Lower lobe of right lung (tissue), 2 donors: ENCODE data around the gene COA1. TPM values are rescaled to one million over a fixed set of nuclear protein-coding genes. Genes with fewer than 3 reads are reported as not detected.

Experiments used
- ATAC-seq, 2 donors: fragments of 200-7000 bp; cut with Tn5 transposase; one replicate each; pipeline ENCODE4 v1.9.1; 2020 to 2022; ENCODE audit warnings: mild to moderate bottlenecking in 2 of 2, moderate library complexity in 2 of 2
- DNase-seq: peaks from one replicate; pipeline ENCODE4 v3.0.0-alpha.2; 2020
- H3K27ac ChIP-seq: fragments of 200-600 bp; one replicate; pipeline ENCODE4 v1.8.0; 2022
- H3K27me3 ChIP-seq: fragments of 200-600 bp; one replicate; pipeline ENCODE4 v1.8.0; 2022; ENCODE audit warnings: low read depth
- H3K36me3 ChIP-seq: fragments of 200-600 bp; one replicate; pipeline ENCODE4 v1.8.0; 2022; ENCODE audit warnings: mild to moderate bottlenecking
- H3K4me1 ChIP-seq: fragments of 200-600 bp; one replicate; pipeline ENCODE4 v1.8.0; 2022
- H3K4me3 ChIP-seq: fragments of 200-600 bp; one replicate; pipeline ENCODE4 v1.8.0; 2022; ENCODE audit warnings: mild to moderate bottlenecking
- H3K9me3 ChIP-seq: fragments of 200-600 bp; one replicate; pipeline ENCODE4 v1.8.0; 2022
- intact Hi-C: fragments of 100-400 bp; cut with DNase I; formaldehyde crosslinking; loops from one replicate; pipeline ENCODE4 v1.11.0; 2022
- total RNA-seq: library from RNA; stranded (reverse); fragmentation: NEBNext Ultra II Directional; extraction: Animal tissue kit (Norgen Biotek cat#: 25700); gene quantifications from one replicate; pipeline ENCODE4 v1.2.1, GENCODE V29; 2021
- TF ChIP-seq, protein P1 (sequence below): fragments of 200-600 bp; IDR thresholded peaks from one replicate; pipeline ENCODE4 v1.8.0; 2022; ENCODE audit warnings: antibody characterized with exemption, mild to moderate bottlenecking
- donor health status: DM: no; HTN: yes; CAD: no; lungs with severe emphysema.

Gene COA1
- total RNA-seq, 1 donor from 2014 or later: 43.3 TPM

DNA sequence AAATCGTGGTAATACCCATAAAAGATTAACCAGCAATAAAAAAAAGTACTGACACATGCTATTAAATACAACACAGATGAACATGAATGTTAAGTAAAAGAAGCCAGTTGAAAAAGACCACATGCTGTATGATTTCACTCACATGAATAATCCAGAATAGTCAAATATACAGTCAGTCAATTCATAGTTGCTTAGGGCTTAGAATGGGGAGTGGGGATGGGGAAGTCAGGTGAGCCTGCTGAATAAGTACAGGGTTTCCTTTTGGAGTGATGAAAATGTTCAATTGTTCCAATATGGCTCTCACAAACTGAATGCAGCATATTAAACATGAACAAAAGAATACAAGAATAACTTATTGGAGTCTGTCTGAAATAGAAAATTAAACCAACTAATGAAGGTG is 1.8 kb downstream of the COA1 start:
- TF ChIP-seq, protein P1, sequence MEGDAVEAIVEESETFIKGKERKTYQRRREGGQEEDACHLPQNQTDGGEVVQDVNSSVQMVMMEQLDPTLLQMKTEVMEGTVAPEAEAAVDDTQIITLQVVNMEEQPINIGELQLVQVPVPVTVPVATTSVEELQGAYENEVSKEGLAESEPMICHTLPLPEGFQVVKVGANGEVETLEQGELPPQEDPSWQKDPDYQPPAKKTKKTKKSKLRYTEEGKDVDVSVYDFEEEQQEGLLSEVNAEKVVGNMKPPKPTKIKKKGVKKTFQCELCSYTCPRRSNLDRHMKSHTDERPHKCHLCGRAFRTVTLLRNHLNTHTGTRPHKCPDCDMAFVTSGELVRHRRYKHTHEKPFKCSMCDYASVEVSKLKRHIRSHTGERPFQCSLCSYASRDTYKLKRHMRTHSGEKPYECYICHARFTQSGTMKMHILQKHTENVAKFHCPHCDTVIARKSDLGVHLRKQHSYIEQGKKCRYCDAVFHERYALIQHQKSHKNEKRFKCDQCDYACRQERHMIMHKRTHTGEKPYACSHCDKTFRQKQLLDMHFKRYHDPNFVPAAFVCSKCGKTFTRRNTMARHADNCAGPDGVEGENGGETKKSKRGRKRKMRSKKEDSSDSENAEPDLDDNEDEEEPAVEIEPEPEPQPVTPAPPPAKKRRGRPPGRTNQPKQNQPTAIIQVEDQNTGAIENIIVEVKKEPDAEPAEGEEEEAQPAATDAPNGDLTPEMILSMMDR: no peak
- Histone ChIP-seq H3K27me3 (no peaks in the 10 kb centered on the region), H3K4me3 (no peak overlapping the region), H3K27ac (no peak overlapping the region), H3K4me1 (peaks cover 21% of the 10 kb centered on the region), H3K9me3 (no peaks in the 10 kb centered on the region), H3K36me3 (no peaks in the 10 kb centered on the region)
- intact Hi-C loops: no loop called here
- ATAC-seq: no peak
- DNase-seq: no peak

- ATAC-seq: no peak
- H3K4me1 ChIP-seq: peaks cover 21% of the 10 kb centered on the region
- no peak overlapping the region for H3K27ac ChIP-seq
- no peak overlapping the region for H3K4me3 ChIP-seq
- TF ChIP-seq, protein P1: no peak
- no peaks in the 10 kb centered on the region for H3K9me3 ChIP-seq
- H3K36me3 ChIP-seq: no peaks in the 10 kb centered on the region
- no peak for DNase-seq
- H3K27me3 ChIP-seq: no peaks in the 10 kb centered on the region
- intact Hi-C loops: no loop called here
Observed at GRCh38 chr7:43727003-43727402, 2.3 kb downstream of the COA1 start.

DNA sequence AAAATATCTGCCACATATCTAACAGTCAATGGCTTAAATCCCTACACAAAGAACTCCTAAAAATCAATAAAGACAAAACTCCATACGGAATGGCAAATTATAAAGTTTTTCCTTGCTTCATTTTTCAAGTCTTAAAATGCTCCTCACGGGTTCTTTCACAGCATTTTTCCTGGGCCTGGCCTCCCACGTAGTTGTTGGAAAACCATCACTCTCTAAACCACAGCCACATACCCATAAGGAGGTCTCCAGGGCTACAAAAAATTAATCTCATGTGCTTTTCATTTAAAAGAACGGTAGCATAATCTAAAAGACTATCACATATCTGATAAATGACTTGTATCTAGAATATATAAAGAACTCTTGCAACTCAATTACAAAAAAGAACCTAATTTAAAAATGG is 2.9 kb downstream of the COA1 start:
- DNase-seq (no peak), ATAC-seq (no peak)
- no peak overlapping the region for H3K4me3 ChIP-seq
- H3K9me3 ChIP-seq: no peaks in the 10 kb centered on the region
- no peaks in the 10 kb centered on the region for H3K36me3 ChIP-seq
- TF ChIP-seq, protein P1: no peak
- no peak overlapping the region for H3K27ac ChIP-seq
- H3K4me1 ChIP-seq: peaks cover 21% of the 10 kb centered on the region
- intact Hi-C loops: no loop called here
- H3K27me3 ChIP-seq: no peaks in the 10 kb centered on the region

DNA sequence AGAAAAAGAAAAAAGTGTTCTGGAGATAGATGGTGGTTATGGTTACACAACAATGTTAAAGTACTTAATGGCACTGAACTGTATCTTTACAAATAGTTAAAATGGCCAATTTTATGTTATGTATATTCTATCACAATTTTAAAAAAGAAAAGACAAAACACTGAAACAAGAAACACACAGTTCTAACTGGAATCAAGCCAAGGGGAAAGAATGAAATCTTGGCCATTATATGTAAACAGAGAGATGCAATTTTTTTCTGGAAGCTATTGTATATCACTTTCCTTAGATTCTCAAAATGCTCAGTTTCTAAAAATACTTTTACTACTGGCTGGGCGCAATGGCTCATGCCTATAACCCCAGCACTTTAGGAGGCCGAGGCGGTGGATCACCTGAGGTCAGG is 4.1 kb downstream of the COA1 start:
- no peaks in the 10 kb centered on the region for H3K9me3 ChIP-seq
- TF ChIP-seq, protein P1: no peak
- no peak overlapping the region for H3K4me3 ChIP-seq
- intact Hi-C loops: no loop called here
- DNase-seq: no peak
- no peak for ATAC-seq
- no peak overlapping the region for H3K27ac ChIP-seq
- no peaks in the 10 kb centered on the region for H3K36me3 ChIP-seq
- peaks cover 21% of the 10 kb centered on the region for H3K4me1 ChIP-seq
- no peaks in the 10 kb centered on the region for H3K27me3 ChIP-seq

DNA sequence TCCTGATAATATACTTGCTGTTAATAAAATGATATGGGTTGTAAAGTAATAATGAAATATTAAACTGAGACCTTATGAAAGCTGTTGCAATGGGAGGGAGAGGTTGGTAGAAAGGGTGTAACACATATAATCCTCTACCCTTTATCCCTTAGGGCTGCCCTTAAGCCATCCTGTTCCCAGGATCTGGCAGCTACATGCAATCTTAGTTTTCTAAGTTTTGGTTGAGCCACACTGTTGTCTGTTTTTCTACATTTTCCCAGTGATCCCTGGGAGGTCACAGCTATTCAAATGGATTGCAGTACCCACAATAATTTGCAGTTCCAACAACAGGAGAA is 6.3 kb downstream of the COA1 start:
- DNase-seq (no peak), ATAC-seq (no peak)
- intact Hi-C loops: no loop called here
- no peaks in the 10 kb centered on the region for H3K9me3 ChIP-seq
- peaks cover 10% of the 10 kb centered on the region for H3K4me1 ChIP-seq
- no peaks in the 10 kb centered on the region for H3K27me3 ChIP-seq
- no peak overlapping the region for H3K4me3 ChIP-seq
- H3K27ac ChIP-seq: no peak overlapping the region
- H3K36me3 ChIP-seq: no peaks in the 10 kb centered on the region
- TF ChIP-seq, protein P1: no peak

DNA sequence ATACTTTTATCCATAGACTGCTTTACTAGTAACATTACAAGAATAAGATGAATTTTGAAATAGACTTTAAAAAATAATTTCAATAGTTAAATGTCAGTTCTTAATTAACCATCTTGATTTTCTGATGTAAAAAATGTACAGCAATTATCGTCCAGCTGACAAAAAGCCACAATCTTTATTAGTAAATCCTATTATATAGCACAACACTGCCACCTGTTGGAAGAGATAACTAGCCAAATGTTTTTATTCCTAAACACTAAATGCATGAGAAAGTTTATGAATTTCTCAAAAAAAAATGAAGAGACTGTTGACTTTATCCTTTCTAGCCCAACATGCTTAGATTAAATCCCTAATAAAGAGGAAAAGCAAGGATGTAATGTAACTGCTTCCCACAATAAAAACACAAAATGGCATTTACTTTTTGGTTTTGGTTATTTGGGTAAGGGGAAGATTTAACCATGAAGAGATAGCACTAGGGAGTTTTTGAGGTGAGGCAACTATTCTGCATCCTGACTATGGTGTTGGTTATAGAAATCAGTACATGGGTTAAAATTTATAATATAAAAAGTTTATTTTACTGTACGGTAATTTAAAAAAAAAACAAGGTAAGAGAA is 8.0 kb downstream of the COA1 start:
- TF ChIP-seq, protein P1: peak; percentile 70
- no peak overlapping the region for H3K4me3 ChIP-seq
- no peak for ATAC-seq
- no peaks in the 10 kb centered on the region for H3K9me3 ChIP-seq
- H3K36me3 ChIP-seq: no peaks in the 10 kb centered on the region
- intact Hi-C loops: no loop called here
- H3K27me3 ChIP-seq: no peaks in the 10 kb centered on the region
- no peak for DNase-seq
- H3K4me1 ChIP-seq: peaks cover 4% of the 10 kb centered on the region
- H3K27ac ChIP-seq: no peak overlapping the region
